GM12891 (cell line): ENCODE results near the gene LIPC.
A peak's percentile ranks its signal among the peaks of the same experiment; 100 is the strongest.

Experiments
- DNase-seq: peaks from one replicate; pipeline ENCODE4 v3.0.0; 2011; ENCODE audit warnings: low spot score; ENCODE audit not compliant: insufficient read length
- FAIRE-seq: peaks from 2 replicates; lab custom pipeline; 2011; peaks lifted over from hg19 to GRCh38; lab: Jason Lieb, UNC
- PAX5 ChIP-seq: IDR thresholded peaks from 2 replicates; pipeline ENCODE4 v1.6.1; 2011; ENCODE audit warnings: low read length, moderate library complexity, mild to moderate bottlenecking; ENCODE audit not compliant: insufficient read depth, severe bottlenecking
- POLR2A ChIP-seq: IDR thresholded peaks from 2 replicates; pipeline ENCODE4 v1.6.1; 2011; ENCODE audit warnings: low read depth, low read length, control low read depth
- POLR2AphosphoS5 ChIP-seq: IDR thresholded peaks from 2 replicates; pipeline ENCODE4 v1.6.1; 2011; ENCODE audit warnings: low read depth, low read length, control low read depth
- POU2F2 ChIP-seq: IDR thresholded peaks from 2 replicates; pipeline ENCODE4 v1.6.1; 2011; ENCODE audit warnings: low read depth, mild to moderate bottlenecking, control low read depth, low read length, moderate library complexity
- SPI1 ChIP-seq: IDR thresholded peaks from 2 replicates; pipeline ENCODE4 v1.6.1; 2011; ENCODE audit warnings: low read depth, low read length, control low read depth
- TAF1 ChIP-seq: IDR thresholded peaks from 2 replicates; pipeline ENCODE4 v1.6.1; 2011; ENCODE audit warnings: low read depth, low read length, control low read depth

LIPC gene

GRCh38 chr15:58547628-58548307, 116.0 kb downstream of the LIPC start:
- TF ChIP-seq PAX5 (no peak), POU2F2 (no peak), SPI1 (no peak), TAF1 (no peak), POLR2AphosphoS5 (no peak), POLR2A (no peak)
- DNase-seq (no peak), FAIRE-seq (no peak)

- no peak for DNase-seq
- TF ChIP-seq TAF1 (no peak), SPI1 (no peak), POU2F2 (no peak), PAX5 (no peak), POLR2A (no peak), POLR2AphosphoS5 (no peak)
- no peak for FAIRE-seq
Observed at GRCh38 chr15:58548308-58549012, 116.7 kb downstream of the LIPC start.

- FAIRE-seq (peak; percentile 20), DNase-seq (no peak)
- no peak for TF ChIP-seq POLR2A
- no peak for TF ChIP-seq POU2F2
Observed at GRCh38 chr15:58549013-58549784, 117.4 kb downstream of the LIPC start.

- no peak for TF ChIP-seq POU2F2
- TF ChIP-seq POLR2AphosphoS5, result no peak
- no peak for TF ChIP-seq PAX5
- no peak for TF ChIP-seq POLR2A
- DNase-seq (no peak), FAIRE-seq (no peak)
Observed at GRCh38 chr15:58549785-58550074, 117.9 kb downstream of the LIPC start.

- TF ChIP-seq PAX5, result peak; percentile 72
- no peak for TF ChIP-seq TAF1
- TF ChIP-seq POU2F2, result no peak
- no peak for TF ChIP-seq SPI1
- TF ChIP-seq POLR2A, result no peak
- peak; percentile 80 for FAIRE-seq
- DNase-seq, result no peak
Observed at GRCh38 chr15:58551084-58551763, 119.4 kb downstream of the LIPC start.

- DNase-seq, result no peak
- no peak for TF ChIP-seq POU2F2
- no peak for TF ChIP-seq POLR2A
- no peak for TF ChIP-seq SPI1
- no peak for TF ChIP-seq POLR2AphosphoS5
- no peak for TF ChIP-seq TAF1
- TF ChIP-seq PAX5, result no peak
- peak; percentile 62 for FAIRE-seq
Observed at GRCh38 chr15:58551764-58552504, 120.1 kb downstream of the LIPC start.

GRCh38 chr15:58552505-58553364, 120.9 kb downstream of the LIPC start:
- no peak for TF ChIP-seq POLR2A
- no peak for TF ChIP-seq PAX5
- TF ChIP-seq SPI1, result no peak
- no peak for TF ChIP-seq POLR2AphosphoS5
- TF ChIP-seq POU2F2, result no peak

GRCh38 chr15:58553365-58553918, 121.7 kb downstream of the LIPC start:
- DNase-seq (no peak), FAIRE-seq (no peak)
- no peak for TF ChIP-seq PAX5
- TF ChIP-seq POLR2AphosphoS5, result no peak
- TF ChIP-seq SPI1, result no peak

More at GRCh38 chr15:58552505-58553364, 120.9 kb downstream of the LIPC start:
- DNase-seq (no peak), FAIRE-seq (no peak)
